Mononuclear cell (primary cell): Measurements from ENCODE around the gene GNB3. TPM values are rescaled to one million over a fixed set of nuclear protein-coding genes. Genes with fewer than 3 reads are reported as not detected.
A peak's percentile ranks its signal among the peaks of the same experiment; 100 is the strongest.

Source experiments
- H3K27me3 ChIP-seq: 2 replicates; pipeline ENCODE4 v1.6.0; 2011; ENCODE audit warnings: low read length, control low read depth; ENCODE audit not compliant: insufficient read depth
- H3K4me1 ChIP-seq: 2 replicates; pipeline ENCODE4 v1.5.1; 2011; ENCODE audit warnings: mild to moderate bottlenecking, low read length, control low read depth; ENCODE audit not compliant: insufficient read depth
- H3K4me3 ChIP-seq: 2 replicates; pipeline ENCODE4 v1.5.1; 2011; ENCODE audit warnings: mild to moderate bottlenecking, low read length, moderate library complexity
- H3K9me3 ChIP-seq: 2 replicates; pipeline ENCODE4 v1.5.1; 2011; ENCODE audit warnings: low read depth, mild to moderate bottlenecking, control low read depth, low read length
- total RNA-seq: library from RNA; depleted of rRNA; stranded (reverse); fragments of >200 nt; gene quantifications from one replicate; pipeline ENCODE4 v1.2.3, GENCODE V29; 2012

The GNB3 gene
- total RNA-seq, 1 donor, result 0.21 TPM

DNA sequence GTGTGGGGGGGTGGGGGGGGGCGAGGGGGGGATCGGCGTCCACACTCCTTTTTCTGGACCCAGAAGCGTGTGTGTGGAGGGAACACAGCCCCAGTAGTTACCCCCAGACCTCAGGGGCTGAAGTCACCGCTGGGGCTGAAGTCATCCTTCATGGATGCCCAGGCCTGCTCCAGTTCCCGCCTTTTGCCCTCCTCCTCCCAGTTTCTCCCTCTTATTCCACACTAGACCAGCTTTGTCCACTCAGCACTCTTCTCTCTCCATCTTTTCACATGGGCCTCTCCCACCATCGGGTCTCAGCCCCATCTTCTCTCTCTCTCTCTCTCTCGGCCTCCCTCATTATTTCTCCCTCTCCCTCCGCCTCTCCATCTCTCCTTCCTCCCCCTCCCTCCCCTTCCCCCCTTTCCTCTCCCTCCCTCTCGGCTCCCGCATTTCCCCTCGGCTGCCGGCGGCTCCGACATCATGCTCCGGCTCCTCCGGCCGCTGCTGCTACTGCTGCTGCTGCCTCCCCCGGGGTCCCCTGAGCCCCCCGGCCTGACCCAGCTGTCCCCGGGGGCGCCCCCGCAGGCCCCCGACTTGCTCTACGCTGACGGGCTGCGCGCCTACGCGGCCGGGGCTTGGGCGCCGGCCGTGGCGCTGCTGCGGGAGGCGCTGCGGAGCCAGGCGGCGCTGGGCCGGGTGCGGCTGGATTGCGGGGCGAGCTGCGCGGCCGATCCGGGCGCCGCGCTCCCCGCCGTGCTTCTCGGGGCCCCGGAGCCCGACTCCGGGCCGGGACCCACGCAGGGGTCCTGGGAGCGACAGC, 12.5 kb upstream of the GNB3 start, which contains the start of gene P3H3:
P3H3 (plus strand) TSS at position 426 of the 799 bp plus-strand sequence; CDS start at position 460, 34 bp downstream.
- Histone ChIP-seq H3K4me3 (peak within 1 kb of the TSS; percentile 37), H3K4me1 (peaks cover 19% of the 10 kb centered on the region), H3K9me3 (no peaks in the 10 kb centered on the region), H3K27me3 (peaks cover 38% of the 10 kb centered on the region)

GRCh38 chr12:6828781-6829535, 11.8 kb upstream of the GNB3 start:
- H3K4me3 ChIP-seq, result peak overlapping the region; percentile 37

GRCh38 chr12:6829536-6830220, 11.0 kb upstream of the GNB3 start:
- Histone ChIP-seq H3K4me1 (peaks cover 19% of the 10 kb centered on the region), H3K27me3 (peaks cover 38% of the 10 kb centered on the region), H3K4me3 (no peak overlapping the region), H3K9me3 (no peaks in the 10 kb centered on the region)

More at GRCh38 chr12:6828781-6829535, 11.8 kb upstream of the GNB3 start:
- Histone ChIP-seq H3K9me3 (no peaks in the 10 kb centered on the region), H3K27me3 (peaks cover 38% of the 10 kb centered on the region), H3K4me1 (peaks cover 19% of the 10 kb centered on the region)

- Histone ChIP-seq H3K9me3 (no peaks in the 10 kb centered on the region), H3K4me3 (no peak overlapping the region), H3K27me3 (peaks cover 36% of the 10 kb centered on the region), H3K4me1 (peaks cover 19% of the 10 kb centered on the region)
Measured at GRCh38 chr12:6830286-6830890, 10.3 kb upstream of the GNB3 start.

DNA sequence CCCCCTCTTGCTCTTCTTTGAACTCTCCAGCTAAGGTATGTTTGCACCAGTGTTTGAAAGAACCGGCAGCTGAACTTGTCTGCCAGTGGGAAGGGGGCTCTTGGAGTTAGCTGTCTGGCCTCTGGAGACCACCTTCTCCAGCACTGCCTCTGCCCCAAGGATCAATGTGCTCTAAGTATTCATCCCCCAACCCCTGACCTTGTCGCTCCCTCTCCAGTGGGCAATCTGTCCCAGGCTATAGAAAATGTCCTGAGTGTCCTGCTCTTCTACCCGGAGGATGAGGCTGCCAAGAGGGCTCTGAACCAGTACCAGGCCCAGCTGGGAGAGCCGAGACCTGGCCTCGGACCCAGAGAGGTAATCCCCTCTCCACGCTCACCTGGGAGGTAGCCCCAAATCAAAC, 9.7 kb upstream of the GNB3 start:
- Histone ChIP-seq H3K27me3 (peaks cover 34% of the 10 kb centered on the region), H3K4me3 (no peak overlapping the region), H3K9me3 (no peaks in the 10 kb centered on the region), H3K4me1 (peaks cover 23% of the 10 kb centered on the region)

- peaks cover 23% of the 10 kb centered on the region for H3K4me1 ChIP-seq
- H3K9me3 ChIP-seq, result no peaks in the 10 kb centered on the region
- no peak overlapping the region for H3K4me3 ChIP-seq
- peaks cover 31% of the 10 kb centered on the region for H3K27me3 ChIP-seq
Measured at GRCh38 chr12:6831450-6831995, 9.2 kb upstream of the GNB3 start.

GRCh38 chr12:6832125-6832524, 8.6 kb upstream of the GNB3 start:
- Histone ChIP-seq H3K27me3 (peaks cover 25% of the 10 kb centered on the region), H3K9me3 (no peaks in the 10 kb centered on the region), H3K4me3 (no peak overlapping the region), H3K4me1 (peaks cover 23% of the 10 kb centered on the region)

- no peak overlapping the region for H3K4me3 ChIP-seq
- H3K9me3 ChIP-seq, result no peaks in the 10 kb centered on the region
- H3K27me3 ChIP-seq, result peaks cover 18% of the 10 kb centered on the region
- H3K4me1 ChIP-seq, result peaks cover 16% of the 10 kb centered on the region
Measured at GRCh38 chr12:6833189-6833890, 7.4 kb upstream of the GNB3 start.

DNA sequence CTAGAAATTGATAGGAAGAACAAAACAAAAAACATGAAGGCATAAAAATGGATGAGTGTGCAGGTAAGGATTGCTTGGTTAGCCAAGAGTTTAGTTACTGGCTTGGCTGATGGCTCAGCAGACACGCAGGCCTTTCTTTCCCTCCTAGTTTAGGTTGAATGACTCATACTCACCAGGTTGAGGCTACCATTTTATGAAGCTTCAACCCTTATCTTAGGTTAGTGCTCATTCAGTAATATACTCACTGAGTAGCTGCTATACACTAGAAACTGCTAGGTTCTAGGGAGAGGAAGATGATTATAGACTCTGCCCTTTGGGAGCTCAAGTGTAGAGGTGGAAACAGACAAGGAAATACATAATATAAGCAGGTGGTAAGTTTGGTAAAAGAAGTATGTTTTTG, 6.5 kb upstream of the GNB3 start:
- H3K27me3 ChIP-seq, result peaks cover 13% of the 10 kb centered on the region
- peaks cover 7% of the 10 kb centered on the region for H3K4me1 ChIP-seq
- no peaks in the 10 kb centered on the region for H3K9me3 ChIP-seq
- H3K4me3 ChIP-seq, result no peak overlapping the region

DNA sequence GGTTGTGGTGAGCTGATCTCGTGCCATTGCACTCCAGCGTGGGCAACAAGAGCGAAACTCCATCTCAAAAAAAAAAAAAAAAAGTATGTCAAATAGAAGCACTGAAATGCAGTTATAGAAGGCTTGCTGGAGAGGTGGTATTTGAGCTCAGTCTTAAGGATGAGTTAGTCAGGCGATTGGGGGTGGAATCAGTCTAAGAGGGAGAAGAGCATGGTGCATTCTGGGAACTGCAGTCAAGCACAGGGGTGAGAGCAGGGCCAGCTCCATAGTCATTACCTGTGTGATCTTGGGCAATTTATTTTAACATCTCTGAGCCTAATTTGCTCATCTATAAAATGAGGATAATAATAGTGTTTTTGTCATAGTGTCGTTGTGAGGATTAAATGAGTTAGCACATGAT, 5.9 kb upstream of the GNB3 start:
- Histone ChIP-seq H3K4me1 (peaks cover 4% of the 10 kb centered on the region), H3K4me3 (no peak overlapping the region), H3K9me3 (no peaks in the 10 kb centered on the region), H3K27me3 (peaks cover 7% of the 10 kb centered on the region)

GRCh38 chr12:6836851-6837250, 3.9 kb upstream of the GNB3 start:
- no peak overlapping the region for H3K4me3 ChIP-seq
- no peaks in the 10 kb centered on the region for H3K9me3 ChIP-seq
- peaks cover 4% of the 10 kb centered on the region for H3K4me1 ChIP-seq
- H3K27me3 ChIP-seq, result no peaks in the 10 kb centered on the region

DNA sequence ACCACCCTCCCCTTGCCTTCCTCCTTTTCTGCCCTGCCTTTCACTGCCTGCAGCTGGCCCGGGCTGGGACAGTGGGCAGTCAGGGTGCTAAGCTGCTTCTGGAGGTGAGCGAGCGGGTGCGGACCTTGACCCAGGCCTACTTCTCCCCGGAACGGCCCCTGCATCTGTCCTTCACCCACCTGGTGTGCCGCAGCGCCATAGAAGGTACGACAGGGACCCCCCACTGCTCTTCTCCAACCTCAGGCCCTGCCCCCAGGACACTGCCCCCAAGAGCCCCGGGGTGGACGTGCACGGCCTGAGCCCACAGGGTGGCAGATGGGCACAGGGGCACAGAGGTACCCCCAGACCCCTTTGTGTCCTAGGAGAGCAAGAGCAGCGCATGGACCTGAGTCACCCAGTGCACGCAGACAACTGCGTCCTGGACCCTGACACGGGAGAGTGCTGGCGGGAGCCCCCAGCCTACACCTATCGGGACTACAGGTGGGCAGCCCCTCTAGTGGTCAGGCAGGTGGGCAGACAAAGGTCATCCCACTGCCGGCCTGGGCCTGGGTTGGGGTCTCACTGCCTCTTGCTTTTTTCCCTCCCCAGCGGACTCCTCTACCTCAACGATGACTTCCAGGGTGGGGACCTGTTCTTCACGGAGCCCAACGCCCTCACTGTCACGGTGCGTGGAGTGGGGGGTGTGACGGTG, 3.2 kb upstream of the GNB3 start:
- no peak overlapping the region for H3K4me3 ChIP-seq
- H3K27me3 ChIP-seq, result no peaks in the 10 kb centered on the region

GRCh38 chr12:6838854-6839253, 1.9 kb upstream of the GNB3 start:
- Histone ChIP-seq H3K9me3 (no peaks in the 10 kb centered on the region), H3K4me1 (peaks cover 4% of the 10 kb centered on the region), H3K27me3 (no peaks in the 10 kb centered on the region), H3K4me3 (no peak overlapping the region)

More for the DNA sequence above, 3.2 kb upstream of the GNB3 start:
- peaks cover 4% of the 10 kb centered on the region for H3K4me1 ChIP-seq
- no peaks in the 10 kb centered on the region for H3K9me3 ChIP-seq
